OCI-LY7 (cell line): ENCODE data around the gene MISP.

Source experiments
- EZH2phosphoT487 ChIP-seq: fragments of 200-600 bp; sonication (generic); IDR thresholded peaks from 2 replicates; pipeline ENCODE4 v1.6.1; 2018; ENCODE audit warnings: low read depth, borderline replicate concordance, mild to moderate bottlenecking, mixed run types, antibody characterized with exemption, low read length, moderate library complexity, mixed read lengths
- TF ChIP-seq, protein P1 (sequence below): fragments of 200-600 bp; sonication (generic); conservative IDR thresholded peaks from 2 replicates; pipeline ENCODE4 v1.5.1; 2014; ENCODE audit warnings: mild to moderate bottlenecking, antibody characterized with exemption, low read length, moderate library complexity, mixed read lengths

DNA sequence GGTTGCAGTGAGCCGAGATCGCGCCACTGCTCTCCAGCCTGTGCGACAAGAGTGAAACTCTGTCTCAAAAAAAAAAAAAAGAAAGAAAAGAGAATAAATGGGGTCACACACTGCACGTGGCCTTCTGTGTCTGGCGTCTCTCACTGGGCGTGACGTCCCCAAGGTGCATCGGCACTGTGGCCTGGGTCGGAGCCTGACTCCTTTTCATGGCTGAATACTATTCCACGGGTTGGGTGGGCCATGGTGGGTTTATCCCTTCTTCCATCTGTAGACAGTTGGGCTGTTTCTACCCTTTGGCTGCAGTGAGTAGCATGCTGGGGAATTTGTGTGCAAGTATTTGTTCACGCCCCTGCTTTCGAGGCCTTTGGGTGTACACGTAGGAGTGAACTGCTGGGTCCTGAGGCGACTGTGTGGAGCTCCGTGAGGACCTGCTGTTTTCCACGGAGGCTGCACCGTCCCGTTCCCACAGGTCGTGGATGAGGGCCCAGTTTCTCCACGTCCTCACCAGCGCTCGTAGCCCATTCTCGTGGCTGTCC lies 8.3 kb upstream of the MISP start:
- TF ChIP-seq, protein P1, sequence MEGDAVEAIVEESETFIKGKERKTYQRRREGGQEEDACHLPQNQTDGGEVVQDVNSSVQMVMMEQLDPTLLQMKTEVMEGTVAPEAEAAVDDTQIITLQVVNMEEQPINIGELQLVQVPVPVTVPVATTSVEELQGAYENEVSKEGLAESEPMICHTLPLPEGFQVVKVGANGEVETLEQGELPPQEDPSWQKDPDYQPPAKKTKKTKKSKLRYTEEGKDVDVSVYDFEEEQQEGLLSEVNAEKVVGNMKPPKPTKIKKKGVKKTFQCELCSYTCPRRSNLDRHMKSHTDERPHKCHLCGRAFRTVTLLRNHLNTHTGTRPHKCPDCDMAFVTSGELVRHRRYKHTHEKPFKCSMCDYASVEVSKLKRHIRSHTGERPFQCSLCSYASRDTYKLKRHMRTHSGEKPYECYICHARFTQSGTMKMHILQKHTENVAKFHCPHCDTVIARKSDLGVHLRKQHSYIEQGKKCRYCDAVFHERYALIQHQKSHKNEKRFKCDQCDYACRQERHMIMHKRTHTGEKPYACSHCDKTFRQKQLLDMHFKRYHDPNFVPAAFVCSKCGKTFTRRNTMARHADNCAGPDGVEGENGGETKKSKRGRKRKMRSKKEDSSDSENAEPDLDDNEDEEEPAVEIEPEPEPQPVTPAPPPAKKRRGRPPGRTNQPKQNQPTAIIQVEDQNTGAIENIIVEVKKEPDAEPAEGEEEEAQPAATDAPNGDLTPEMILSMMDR: no peak
- no peak for TF ChIP-seq EZH2phosphoT487
